Mucosa of rectum (tissue), 2 donors: ENCODE measurements around the gene OPRPN.

Experiments used
- H3K27ac ChIP-seq, 2 donors: one replicate each; pipeline ENCODE4 v1.7.0; 2013; ENCODE audit warnings: inconsistent platforms in 2 of 2, low read depth in 2 of 2, low read length in 2 of 2
- H3K27me3 ChIP-seq, 2 donors: one replicate each; pipeline ENCODE4 v1.7.0; 2013; ENCODE audit warnings: low read length in 2 of 2; ENCODE audit not compliant: control insufficient read depth in 2 of 2, insufficient read depth in 2 of 2
- H3K36me3 ChIP-seq, 2 donors: one replicate each; pipeline ENCODE4 v1.7.0; 2013; ENCODE audit warnings: low read length in 2 of 2; ENCODE audit not compliant: control insufficient read depth in 2 of 2, insufficient read depth in 2 of 2
- H3K4me1 ChIP-seq, 2 donors: one replicate each; pipeline ENCODE4 v1.7.0; 2013; ENCODE audit warnings: low read length in 2 of 2, mild to moderate bottlenecking in 1 of 2; ENCODE audit not compliant: control insufficient read depth in 2 of 2, insufficient read depth in 2 of 2
- H3K4me3 ChIP-seq, 2 donors: one replicate each; pipeline ENCODE4 v1.7.0; 2013; ENCODE audit warnings: low read length in 2 of 2
- H3K9ac ChIP-seq, 2 donors: one replicate each; pipeline ENCODE4 v1.7.0; 2013; ENCODE audit warnings: low read length in 2 of 2, low read depth in 1 of 2, mild to moderate bottlenecking in 1 of 2
- H3K9me3 ChIP-seq, 2 donors: one replicate each; pipeline ENCODE4 v1.7.0; 2013; ENCODE audit warnings: low read length in 2 of 2; ENCODE audit not compliant: control insufficient read depth in 2 of 2
- donor health status: healthy.
- donor health status: Normal muscosa, but diverticular disease.

Gene OPRPN

GRCh38 chr4:70449220-70449619 is 51.5 kb downstream of the OPRPN start:
- Histone ChIP-seq H3K9me3 (no peaks in the 10 kb centered on the region), H3K27ac (no peak overlapping the region), H3K4me1 (no peaks in the 10 kb centered on the region), H3K36me3 (no peaks in the 10 kb centered on the region), H3K4me3 (no peak overlapping the region), H3K9ac (no peak overlapping the region), H3K27me3 (no peaks in the 10 kb centered on the region)

- Histone ChIP-seq H3K27me3 (no peaks in the 10 kb centered on the region), H3K9me3 (no peaks in the 10 kb centered on the region), H3K4me3 (no peak overlapping the region), H3K27ac (no peak overlapping the region), H3K4me1 (no peaks in the 10 kb centered on the region), H3K9ac (no peak overlapping the region), H3K36me3 (no peaks in the 10 kb centered on the region)
These were observed 55.2 kb downstream of the OPRPN start for GRCh38 chr4:70452946-70453345.
